B cell (primary cell): ENCODE measurements around the gene ZNF185. TPM values are rescaled to one million over a fixed set of nuclear protein-coding genes. Genes with fewer than 3 reads are reported as not detected.

ENCODE experiments used
- ATAC-seq: fragments of 200-7000 bp; cut with Tn5 transposase; one replicate; pipeline ENCODE4 v1.10.0; 2021; ENCODE audit warnings: low read depth, mild to moderate bottlenecking, moderate number of reproducible peaks, moderate library complexity
- CTCF ChIA-PET: fragments of 350-600 bp; sonication (Branson Sonifier 250); formaldehyde crosslinking; loops from one replicate; lab custom pipeline; 2021; ENCODE audit warnings: antibody characterized with exemption, inconsistent platforms; lab: Charles Lee
- POLR2A ChIA-PET: fragments of 350-600 bp; sonication (Branson Sonifier 250); formaldehyde crosslinking; loops from one replicate; lab custom pipeline; 2021; ENCODE audit warnings: antibody characterized with exemption; lab: Charles Lee
- DNase-seq: peaks from one replicate; pipeline ENCODE4 v3.0.0; 2013
- H2AFZ ChIP-seq: 2 replicates; pipeline ENCODE4 v1.6.1; 2012; ENCODE audit warnings: mild to moderate bottlenecking, low read depth, low read length; ENCODE audit not compliant: insufficient read depth, poor library complexity, severe bottlenecking
- H3K27ac ChIP-seq, 2 donors: 1 replicate in 1 of 2; 2 replicates in 1 of 2; pipeline ENCODE4 v1.5.1; 2012 to 2013; ENCODE audit warnings: low read length in 2 of 2, mild to moderate bottlenecking in 2 of 2, moderate library complexity in 1 of 2
- H3K27me3 ChIP-seq, 4 experiments: fragments of 200-600 bp in 1 of 4; sonication (generic) in 1 of 4; replicated peaks in 1 of 4; 1 replicate in 2 of 4; 2 replicates in 2 of 4; pipeline versions ENCODE4 v1.6.1 to v1.7.0; 2013 to 2016; ENCODE audit warnings: low read length in 3 of 4, mild to moderate bottlenecking in 2 of 4, mixed read lengths in 1 of 4, moderate library complexity in 1 of 4; ENCODE audit not compliant: insufficient read depth in 4 of 4, control insufficient read depth in 3 of 4; ENCODE audit errors: control extremely low read depth in 1 of 4
- H3K36me3 ChIP-seq, 2 experiments: replicated peaks in 1 of 2; 1 replicate in 1 of 2; 2 replicates in 1 of 2; pipeline versions ENCODE4 v1.6.1 to v1.7.1; 2013; ENCODE audit warnings: low read length in 1 of 2; ENCODE audit not compliant: insufficient read depth in 2 of 2, control insufficient read depth in 1 of 2; ENCODE audit errors: control extremely low read depth in 1 of 2, extremely low read depth in 1 of 2
- H3K4me1 ChIP-seq, 2 donors: fragments of 200-600 bp in 1 of 2; sonication (generic) in 1 of 2; 1 replicate in 1 of 2; 2 replicates in 1 of 2; pipeline versions ENCODE4 v1.5.1 to v1.6.1; 2013 to 2017; ENCODE audit warnings: low read length in 2 of 2; ENCODE audit not compliant: control insufficient read depth in 2 of 2, insufficient read depth in 2 of 2
- H3K4me2 ChIP-seq: replicated peaks from 2 replicates; pipeline ENCODE3; 2012; ENCODE audit warnings: mild to moderate bottlenecking, low read depth, low read length; ENCODE audit not compliant: poor library complexity, severe bottlenecking
- H3K4me3 ChIP-seq, 5 experiments: fragments of 200-600 bp in 1 of 5; sonication (generic) in 1 of 5; 1 replicate in 3 of 5; 2 replicates in 2 of 5; pipeline versions ENCODE4 v1.5.1 to v1.7.0; 2011 to 2016; ENCODE audit warnings: low read length in 4 of 5, mild to moderate bottlenecking in 4 of 5, low read depth in 2 of 5, control low read depth in 1 of 5, moderate library complexity in 1 of 5; ENCODE audit not compliant: insufficient read depth in 1 of 5; ENCODE audit errors: control extremely low read depth in 1 of 5, extremely low read depth in 1 of 5
- H3K79me2 ChIP-seq: fragments of 200-600 bp; sonication (generic); one replicate; pipeline ENCODE4 v1.6.0; 2016; ENCODE audit warnings: low read length; ENCODE audit not compliant: control insufficient read depth, insufficient read depth
- H3K9ac ChIP-seq: fragments of 200-600 bp; sonication (generic); 2 replicates; pipeline ENCODE4 v1.6.1; 2017; ENCODE audit warnings: mild to moderate bottlenecking, low read length, moderate library complexity
- H3K9me3 ChIP-seq, 3 donors: one replicate each; pipeline versions ENCODE4 v1.6.1 to v1.7.1; 2013; ENCODE audit warnings: low read length in 2 of 3; ENCODE audit not compliant: control insufficient read depth in 2 of 3, insufficient read depth in 1 of 3; ENCODE audit errors: control extremely low read depth in 1 of 3
- H4K20me1 ChIP-seq: 2 replicates; pipeline ENCODE4 v1.6.0; 2012; ENCODE audit warnings: mild to moderate bottlenecking, low read length; ENCODE audit not compliant: insufficient read depth, control insufficient read depth, poor library complexity, severe bottlenecking
- H3K27ac Mint-ChIP-seq: one replicate; pipeline ENCODE4 v1.8.0; 2021; ENCODE audit warnings: mixed read lengths
- H3K27me3 Mint-ChIP-seq: one replicate; pipeline ENCODE4 v1.8.0; 2021; ENCODE audit warnings: mixed read lengths
- H3K4me1 Mint-ChIP-seq: one replicate; pipeline ENCODE4 v1.8.0; 2021; ENCODE audit warnings: mixed read lengths
- H3K4me3 Mint-ChIP-seq: one replicate; pipeline ENCODE4 v1.8.0; 2021; ENCODE audit warnings: mixed read lengths
- H3K9me3 Mint-ChIP-seq: one replicate; pipeline ENCODE4 v1.8.0; 2022; ENCODE audit warnings: mixed read lengths; ENCODE audit not compliant: insufficient read depth
- CTCF ChIP-seq: fragments of 200-600 bp; IDR thresholded peaks from one replicate; pipeline ENCODE4 v1.8.0; 2022; ENCODE audit warnings: antibody characterized with exemption, mild to moderate bottlenecking
- EZH2 ChIP-seq: IDR thresholded peaks from 2 replicates; pipeline ENCODE4 v1.6.1; 2012; ENCODE audit warnings: borderline replicate concordance, low read depth, mild to moderate bottlenecking, moderate library complexity, low read length; ENCODE audit not compliant: insufficient read depth, poor library complexity, severe bottlenecking
- WGBS: methylation state at CpG from one replicate; pipeline ENCODE4 v1.1.5; 2013; ENCODE audit warnings: missing lambda C conversion rate; ENCODE audit not compliant: insufficient coverage; 5-methylcytosine and 5-hydroxymethylcytosine counted together
- intact Hi-C: fragments of 100-400 bp; cut with micrococcal nuclease; formaldehyde crosslinking; loops from one replicate; pipeline ENCODE4 v1.10.0; 2022
- polyA plus RNA-seq: library from polyadenylated mRNA; depleted of rRNA; stranded (reverse); fragments of >200 nt; gene quantifications from 2 replicates; pipeline ENCODE4 v1.2.3, GENCODE V29; 2012
- total RNA-seq, 2 donors: library from RNA; stranded (reverse); fragments of 120-200 nt in 1 of 2; gene quantifications; 1 replicate in 1 of 2; 2 replicates in 1 of 2; pipeline versions ENCODE4 v1.2.3 to v1.2.4, GENCODE V29; 2013 to 2022

ZNF185 gene
- total and polyA plus RNA-seq, 2 donors (not counting 1 experiment from before 2014, with no cell fraction given) = 0.89 to 2.3 TPM

GRCh38 chrX:152913346-152913745, 15.5 kb downstream of the ZNF185 start:
- no peak for ATAC-seq
- intact Hi-C loops = no loop called here
- WGBS = 5% methylated on average over 4 of the region's 10 CpGs
- Histone ChIP-seq H3K4me2 (no peak overlapping the region), H2AFZ (no peak overlapping the region), H3K9me3 (no peaks in the 10 kb centered on the region), H3K27me3 (peaks cover 0 to 2% (median 0%) of the 10 kb centered on the region in 4 experiments), H3K9ac (no peak overlapping the region), H3K79me2 (no peaks in the 10 kb centered on the region), H4K20me1 (no peaks in the 10 kb centered on the region), H3K36me3 (no peaks in the 10 kb centered on the region), H3K4me3 (no peak overlapping the region), H3K4me1 (peaks cover 0 to 4% of the 10 kb centered on the region in 2 donors), H3K27ac (no peak overlapping the region)
- no peak for DNase-seq
- H3K27ac Mint-ChIP-seq = no peak overlapping the region
- H3K9me3 Mint-ChIP-seq = no peaks in the 10 kb centered on the region
- TF ChIP-seq EZH2 = no peak
- no peak for TF ChIP-seq CTCF
- ChIA-PET POLR2A (no interaction called here), CTCF (interaction anchor here (1.2 to 1.3 kb wide), 2 partner anchors 10 to 15 kb away, joined by 3 read pairs; no protein-coding TSS in a partner anchor)
- no peak overlapping the region for H3K4me3 Mint-ChIP-seq
- peaks cover 7% of the 10 kb centered on the region for H3K4me1 Mint-ChIP-seq
- no peaks in the 10 kb centered on the region for H3K27me3 Mint-ChIP-seq

- H3K9ac ChIP-seq = no peak overlapping the region
- H3K4me3 ChIP-seq = no peak overlapping the region
- H2AFZ ChIP-seq = no peak overlapping the region
- no peak overlapping the region for H3K27ac Mint-ChIP-seq
- no peaks in the 10 kb centered on the region for H3K9me3 ChIP-seq
- no peak overlapping the region for H3K27ac ChIP-seq
- no peak overlapping the region for H3K4me3 Mint-ChIP-seq
- H3K4me1 ChIP-seq = peaks cover 0 to 4% of the 10 kb centered on the region in 2 donors
- H3K27me3 Mint-ChIP-seq = no peaks in the 10 kb centered on the region
- no peak for TF ChIP-seq CTCF
- TF ChIP-seq EZH2 = no peak
- no peak overlapping the region for H3K4me2 ChIP-seq
- ChIA-PET POLR2A (no interaction called here), CTCF (interaction anchor here (1.2 to 1.3 kb wide), 2 partner anchors 10 to 14 kb away, joined by 3 read pairs; no protein-coding TSS in a partner anchor)
- ATAC-seq (no peak), DNase-seq (no peak)
- H3K9me3 Mint-ChIP-seq = no peaks in the 10 kb centered on the region
- H3K27me3 ChIP-seq = peaks cover 0 to 2% (median 0%) of the 10 kb centered on the region in 4 experiments
- H3K79me2 ChIP-seq = no peaks in the 10 kb centered on the region
- intact Hi-C loops = no loop called here
- no peaks in the 10 kb centered on the region for H4K20me1 ChIP-seq
- H3K4me1 Mint-ChIP-seq = peaks cover 7% of the 10 kb centered on the region
- no peaks in the 10 kb centered on the region for H3K36me3 ChIP-seq
- 93% methylated on average over 3 of the region's 6 CpGs for WGBS
Observed at GRCh38 chrX:152913910-152914309, 16.0 kb downstream of the ZNF185 start.
